ENCODE data around the gene RIPPLY2.
"Not testable (repeated sequence)": the region's sequence is repeated elsewhere in the genome, so short reads cannot be mapped to it uniquely, and the experiment has no call there.

Gene RIPPLY2

GRCh38 chr6:83853178-83854000 lies at the start of gene RIPPLY2:
RIPPLY2 (plus strand) TSS chr6:83853360; CDS start chr6:83853417, 57 bp downstream.
- DNase-seq (ENCODE audit: low read depth): no peak

GRCh38 chr6:83803492-83803891 lies 49.7 kb upstream of the RIPPLY2 start:
- not testable (repeated sequence) for DNase-seq (ENCODE audit: low read depth)

DNA sequence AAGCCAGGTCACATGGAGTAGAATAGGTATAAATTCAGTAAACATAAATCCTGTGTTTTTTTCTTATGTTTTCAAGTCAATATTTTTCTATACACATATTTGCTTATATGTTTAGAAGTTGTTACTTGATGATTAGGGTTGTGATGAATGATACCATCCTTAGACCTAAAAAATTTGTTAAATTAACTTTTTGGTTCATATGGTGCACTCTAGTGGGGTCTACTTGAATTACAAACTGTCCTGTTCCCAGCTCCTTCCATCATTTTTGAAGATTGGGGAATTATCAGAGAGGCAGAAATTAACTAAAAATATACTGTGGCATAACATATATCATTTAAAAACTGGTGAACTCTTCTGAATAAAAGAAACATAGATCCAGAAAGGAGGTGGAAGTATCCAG lies 48.3 kb upstream of the RIPPLY2 start:
- no peak for DNase-seq (ENCODE audit: low read depth)

DNA sequence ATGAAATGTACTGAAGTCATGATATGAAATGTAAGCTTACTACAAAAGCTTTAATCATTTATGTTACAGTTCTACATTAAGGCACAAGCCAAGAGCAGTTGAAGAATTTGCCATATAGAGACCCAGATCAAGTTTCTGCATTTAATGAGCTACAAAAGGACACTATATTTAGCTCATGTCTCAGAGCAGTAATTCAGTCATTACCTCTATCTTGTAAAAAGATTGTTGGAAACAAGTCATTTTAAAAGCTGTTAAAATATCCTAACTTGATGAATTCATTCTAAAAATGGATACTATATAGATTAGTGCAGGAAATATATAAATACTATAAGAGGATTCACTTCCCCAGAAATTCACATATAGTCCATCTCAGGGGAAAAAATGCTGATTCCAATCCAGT lies 45.2 kb upstream of the RIPPLY2 start:
- DNase-seq (ENCODE audit: low read depth): no peak

- DNase-seq (ENCODE audit: low read depth): no peak
Measured at GRCh38 chr6:83808926-83809325, 44.2 kb upstream of the RIPPLY2 start.

GRCh38 chr6:83812595-83812994 lies 40.6 kb upstream of the RIPPLY2 start:
- no peak for DNase-seq (ENCODE audit: low read depth)

GRCh38 chr6:83815631-83816272 lies 37.4 kb upstream of the RIPPLY2 start:
- DNase-seq (ENCODE audit: low read depth): no peak

GRCh38 chr6:83822629-83823169 lies 30.5 kb upstream of the RIPPLY2 start:
- no peak for DNase-seq (ENCODE audit: low read depth)

GRCh38 chr6:83824388-83824801 lies 28.8 kb upstream of the RIPPLY2 start:
- DNase-seq (ENCODE audit: low read depth): no peak

DNA sequence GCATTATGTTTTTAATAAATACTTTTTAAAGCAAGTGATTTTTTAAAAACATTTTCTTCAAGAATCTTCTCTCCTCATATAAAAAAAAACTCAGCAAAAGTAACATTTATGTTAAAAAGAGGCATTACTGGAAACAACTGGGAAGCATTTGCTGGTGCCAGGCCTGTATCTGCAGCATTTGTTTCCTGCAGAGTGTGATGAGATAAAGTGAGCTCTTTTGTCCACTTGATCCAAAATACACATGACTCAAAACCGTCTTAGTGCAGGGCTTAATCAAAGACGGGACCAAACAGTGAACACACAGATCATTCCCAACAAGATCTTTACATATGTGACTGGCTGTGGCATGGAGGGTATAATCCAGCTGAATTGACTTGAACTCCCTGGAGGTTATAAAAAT lies 28.3 kb upstream of the RIPPLY2 start:
- no peak for DNase-seq (ENCODE audit: low read depth)

DNA sequence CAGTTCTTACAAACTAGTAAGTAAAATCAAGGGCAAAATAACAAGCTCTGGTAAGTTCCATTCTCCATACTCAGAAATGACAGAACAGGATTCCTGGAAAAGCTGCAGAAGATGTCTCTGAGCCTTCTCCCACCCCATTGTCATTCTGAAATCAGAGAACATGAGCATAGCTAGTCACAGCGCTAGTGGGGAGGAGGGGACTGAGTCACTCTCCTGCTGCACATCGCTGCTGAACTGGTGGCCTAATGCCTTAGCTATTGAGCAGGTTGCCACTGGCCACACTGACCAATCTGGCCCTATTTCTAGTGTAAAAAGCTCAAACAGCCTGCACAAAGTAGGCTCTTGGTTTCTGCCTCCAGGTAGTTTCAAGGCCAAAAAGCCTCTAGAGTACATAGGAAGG lies 26.1 kb upstream of the RIPPLY2 start:
- DNase-seq (ENCODE audit: low read depth): no peak

- DNase-seq (ENCODE audit: low read depth): no peak
Measured at GRCh38 chr6:83838727-83839126, 14.4 kb upstream of the RIPPLY2 start.

DNA sequence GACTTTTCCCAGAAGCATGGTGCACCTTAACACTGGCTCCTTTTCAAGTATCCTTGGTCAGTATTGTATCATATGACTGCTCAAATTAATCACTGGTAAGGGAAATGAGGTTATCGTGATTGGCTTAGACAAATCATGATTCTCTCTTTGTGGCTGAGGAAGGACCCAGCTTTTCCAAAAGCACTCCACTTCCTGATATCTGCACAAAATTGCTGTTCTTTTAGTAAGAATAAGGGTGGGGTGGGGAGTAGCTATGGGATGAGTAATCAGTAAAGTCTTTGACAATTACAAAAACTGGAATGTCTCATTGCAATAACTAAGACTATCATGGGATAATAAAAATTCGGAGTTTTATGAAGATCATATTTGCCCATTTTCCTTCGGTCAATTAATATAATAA lies 9.0 kb upstream of the RIPPLY2 start:
- DNase-seq (ENCODE audit: low read depth): no peak

GRCh38 chr6:83846291-83846690 lies 6.9 kb upstream of the RIPPLY2 start:
- no peak for DNase-seq (ENCODE audit: low read depth)

DNA sequence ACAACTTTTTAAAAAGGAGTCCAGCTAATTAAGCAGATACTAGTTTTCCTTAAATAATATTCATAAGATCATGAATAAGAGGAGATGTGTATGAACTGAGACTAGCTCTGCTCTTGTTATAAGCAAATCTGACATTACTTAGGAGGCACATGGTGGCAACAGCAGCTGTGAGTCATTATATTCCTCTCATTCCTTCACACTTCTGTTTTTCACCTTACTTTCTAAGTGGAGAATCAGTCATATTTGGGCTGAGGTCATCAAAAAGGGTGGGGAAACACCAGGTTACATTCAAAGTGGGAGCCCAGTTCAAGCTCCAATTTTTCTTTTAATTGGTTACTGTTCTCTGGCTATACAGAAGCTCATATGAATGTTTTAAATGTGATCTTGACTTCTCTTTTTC lies 6.0 kb upstream of the RIPPLY2 start:
- no peak for DNase-seq (ENCODE audit: low read depth)

- DNase-seq (ENCODE audit: low read depth): no peak
Measured at GRCh38 chr6:83849127-83849526, 4.0 kb upstream of the RIPPLY2 start.

GRCh38 chr6:83849610-83850009 lies 3.5 kb upstream of the RIPPLY2 start:
- no peak for DNase-seq (ENCODE audit: low read depth)

DNA sequence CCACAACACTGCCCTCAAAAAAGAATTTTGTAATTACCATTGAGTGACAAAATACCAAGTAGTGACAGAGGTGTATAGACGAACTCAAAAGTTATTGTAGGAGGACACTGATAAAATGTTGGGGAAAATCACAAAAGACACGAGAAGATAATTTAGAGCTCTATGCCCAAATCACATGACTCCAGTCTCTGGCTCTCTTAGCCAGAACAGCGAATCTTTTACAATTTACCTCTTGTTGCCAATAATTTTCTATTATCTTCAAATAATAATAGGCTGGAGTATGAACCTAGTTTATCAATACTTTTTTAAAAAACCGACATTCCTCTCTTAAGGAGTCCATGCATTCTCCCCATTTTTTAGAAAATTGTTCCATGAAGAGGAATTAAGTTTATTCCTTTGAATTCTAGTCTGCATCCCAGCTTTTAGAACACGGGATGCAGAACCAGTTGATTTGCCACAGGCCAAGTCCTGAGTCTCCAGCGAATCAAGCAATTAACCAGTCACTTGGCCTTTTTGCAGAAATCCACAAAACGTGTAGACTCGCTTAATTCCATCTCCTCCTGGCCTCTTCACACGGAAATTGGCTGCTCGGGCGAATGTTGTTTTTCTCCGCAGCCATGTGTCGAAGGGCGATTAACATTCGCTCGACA lies 507 bp upstream of the RIPPLY2 start:
- no peak for DNase-seq (ENCODE audit: low read depth)

DNA sequence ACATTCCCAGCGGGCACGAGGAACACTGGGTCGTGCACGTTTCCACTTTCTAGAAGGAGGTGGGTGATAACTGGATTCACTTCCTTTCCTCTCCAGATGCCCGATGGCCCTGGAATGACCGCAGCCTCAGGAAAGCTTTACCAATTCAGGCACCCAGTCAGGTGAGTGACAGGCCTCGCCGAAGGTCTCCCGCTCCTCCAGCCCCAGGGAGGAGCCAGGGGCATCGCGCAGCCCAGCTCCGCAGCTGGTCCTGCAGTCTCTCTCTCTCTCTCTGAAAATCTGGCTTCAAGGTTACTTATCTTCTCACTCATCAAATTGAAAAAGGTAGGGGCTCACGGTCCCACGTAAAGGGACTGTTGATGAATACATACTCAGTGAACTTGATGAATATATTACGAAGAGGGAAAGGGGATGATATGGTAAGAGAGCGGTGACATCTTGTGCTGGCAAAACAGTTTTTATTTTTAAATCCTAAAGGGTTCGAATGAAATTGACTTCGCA lies 891 bp downstream of the RIPPLY2 start:
- DNase-seq (ENCODE audit: low read depth): no peak

- no peak for DNase-seq (ENCODE audit: low read depth)
Measured at GRCh38 chr6:83854766-83855165, 1.6 kb downstream of the RIPPLY2 start.

DNA sequence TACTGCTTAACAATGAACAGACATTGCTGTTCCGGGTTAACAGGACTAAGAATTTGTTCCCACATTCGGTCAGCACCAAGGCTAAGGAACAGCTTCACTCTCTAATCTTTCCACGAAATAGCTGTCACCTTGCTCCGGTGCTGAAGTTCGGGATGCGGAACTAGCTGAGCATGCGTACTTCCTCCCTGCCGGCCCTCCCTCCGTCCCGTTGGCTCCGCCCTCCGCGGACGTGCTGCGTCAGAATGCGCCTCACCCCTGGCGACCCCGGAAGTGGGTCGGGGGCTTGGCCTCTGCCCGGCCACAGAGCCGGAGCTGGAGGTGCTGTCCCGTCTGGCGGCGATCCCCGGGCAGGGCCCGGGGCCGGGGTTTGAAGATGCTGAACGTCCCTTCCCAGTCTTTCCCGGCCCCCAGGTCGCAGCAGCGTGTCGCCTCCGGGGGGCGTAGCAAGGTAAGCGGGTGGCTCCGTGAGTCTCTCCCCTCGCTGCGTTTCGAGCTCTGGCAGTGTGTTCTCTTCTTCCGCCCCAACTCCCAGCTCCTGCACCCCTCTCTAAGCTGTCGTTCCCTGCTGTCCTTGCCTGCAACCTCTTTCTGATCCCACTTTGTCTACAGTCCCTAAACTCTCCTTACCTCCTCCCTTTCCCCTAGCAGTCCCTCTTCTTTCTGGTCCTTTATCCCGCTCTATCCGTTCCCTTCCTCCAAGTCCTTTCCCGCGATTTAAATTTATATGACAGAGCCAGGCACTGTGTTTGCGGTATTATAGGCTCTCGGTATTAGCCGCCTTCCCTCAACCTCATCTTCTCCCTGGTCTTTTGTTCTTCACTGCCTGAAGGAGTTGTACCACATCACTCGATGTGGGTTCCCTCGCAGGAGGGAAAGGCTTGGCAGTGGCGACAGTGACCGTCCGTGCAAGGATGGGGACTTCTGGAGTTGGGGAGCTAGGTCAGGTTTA lies 6.5 kb downstream of the RIPPLY2 start, which contains the start of gene CYB5R4:
Gene CYB5R4 (plus strand): TSS at position 280 of the 949 bp plus-strand sequence. CDS start 94 bp downstream, at position 374.
- DNase-seq (ENCODE audit: low read depth): peak; percentile 91
